Amniotic stem cell (primary cell): Measurements from ENCODE around the gene CD40LG.

Source experiments
- DNase-seq: peaks from one replicate; lab custom pipeline; 2025; lab: John Stamatoyannopoulos, UW

Gene CD40LG

DNA sequence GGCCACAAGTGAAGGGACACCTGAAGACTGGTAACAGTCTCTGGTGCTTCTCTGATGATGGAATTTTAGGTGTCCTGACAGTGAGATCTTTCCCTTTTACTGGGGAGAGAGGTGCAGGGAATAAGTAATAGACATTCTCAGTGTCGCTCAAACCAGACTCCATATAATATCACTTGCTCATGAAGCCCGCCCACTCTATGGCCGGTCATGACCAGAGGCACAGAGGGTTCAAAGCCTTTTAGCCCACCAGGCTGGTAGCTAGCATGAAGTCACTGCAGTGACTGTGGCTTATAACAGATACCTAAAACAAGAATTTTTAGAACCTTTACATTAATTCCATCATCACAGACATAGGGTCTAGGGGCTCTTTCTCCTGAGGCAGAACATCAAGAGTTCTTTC, 2.9 kb downstream of the CD40LG start:
- DNase-seq, result no peak

DNA sequence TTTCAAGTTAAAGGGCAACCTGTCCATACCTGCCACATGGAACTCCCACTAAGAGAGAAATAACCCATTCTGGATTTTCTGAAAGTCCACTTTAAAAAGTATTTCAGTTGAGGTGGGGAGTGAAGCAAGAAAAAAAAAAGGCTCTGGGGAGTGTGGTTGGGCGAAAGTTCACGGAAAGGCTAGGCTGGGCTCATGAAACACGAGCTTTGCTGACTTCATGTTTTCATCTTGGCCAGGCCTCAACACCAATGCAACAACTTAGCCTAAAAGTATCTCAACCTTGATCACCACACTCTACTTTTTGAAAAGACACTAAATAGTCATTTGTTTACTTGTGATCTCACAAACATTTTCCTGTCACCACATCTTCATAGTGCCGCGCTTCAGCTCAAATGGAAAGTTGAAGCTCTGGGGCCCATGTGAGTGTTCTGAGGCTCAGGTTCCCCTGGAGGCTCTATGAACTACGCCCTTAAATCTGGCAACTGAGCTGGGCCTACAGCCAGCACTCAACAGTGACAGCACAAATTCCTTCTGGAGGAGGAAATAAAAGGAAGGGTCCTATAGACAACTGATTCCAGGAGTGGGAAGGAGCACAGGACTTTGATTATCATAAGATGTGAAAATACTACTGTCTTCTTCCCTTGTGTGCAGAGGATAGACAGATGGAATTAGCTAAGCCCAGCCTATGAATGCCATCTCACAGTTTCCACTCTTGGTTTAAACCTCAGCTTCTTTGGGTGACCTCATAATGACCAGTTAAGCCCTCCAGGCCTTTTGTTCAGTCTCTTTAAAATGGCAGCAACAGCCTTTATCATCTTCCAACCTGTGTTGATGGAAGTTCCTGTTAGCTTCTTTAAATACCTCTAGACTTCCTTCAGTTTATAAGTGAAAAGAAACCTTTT, 5.1 kb downstream of the CD40LG start:
- no peak for DNase-seq

DNA sequence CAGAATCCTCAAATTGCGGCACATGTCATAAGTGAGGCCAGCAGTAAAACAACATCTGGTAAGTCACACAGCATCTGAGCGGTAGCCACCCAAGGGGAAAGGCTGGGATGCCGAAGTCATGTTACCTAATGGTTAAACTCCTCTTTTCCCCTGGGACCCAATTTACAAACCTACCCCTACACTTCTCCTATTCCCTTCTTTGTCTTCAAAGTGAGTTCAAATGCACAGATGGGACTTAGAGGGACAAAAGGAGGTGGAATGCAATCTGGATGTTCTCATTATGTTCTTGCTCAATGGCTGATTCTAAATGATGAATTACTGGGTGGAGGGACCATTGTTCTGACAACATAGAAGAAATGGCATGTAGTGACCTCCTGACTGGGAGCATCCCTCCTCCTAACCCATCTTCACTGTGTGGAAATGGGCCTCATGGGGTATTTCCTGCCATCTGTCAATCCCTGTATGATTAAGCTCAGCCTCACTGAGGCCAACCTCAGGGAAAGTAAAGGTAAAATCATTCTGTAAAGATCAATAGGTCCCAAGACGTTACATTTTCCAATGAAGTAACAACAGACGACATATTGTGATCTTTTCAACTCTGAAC, 8.5 kb downstream of the CD40LG start:
- no peak for DNase-seq

DNA sequence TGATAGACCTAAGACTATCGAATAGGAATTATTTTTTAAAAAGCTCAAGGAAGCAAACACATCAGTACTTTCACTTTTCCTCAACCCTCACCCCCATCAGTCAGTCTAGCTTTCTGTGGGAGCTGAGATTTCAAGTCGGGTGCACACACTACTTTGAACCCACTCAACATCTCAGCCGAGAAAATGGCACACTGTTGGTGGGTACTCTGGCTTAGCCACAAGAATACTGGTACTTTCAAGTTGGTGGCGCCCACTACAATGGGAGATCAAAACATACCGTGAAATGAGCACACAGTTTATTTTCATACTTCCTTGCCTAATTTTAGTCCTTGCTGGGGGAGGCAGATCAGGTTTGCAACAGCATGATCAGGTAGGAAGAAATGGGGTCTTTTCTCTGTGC, 10.2 kb downstream of the CD40LG start:
- no peak for DNase-seq

DNA sequence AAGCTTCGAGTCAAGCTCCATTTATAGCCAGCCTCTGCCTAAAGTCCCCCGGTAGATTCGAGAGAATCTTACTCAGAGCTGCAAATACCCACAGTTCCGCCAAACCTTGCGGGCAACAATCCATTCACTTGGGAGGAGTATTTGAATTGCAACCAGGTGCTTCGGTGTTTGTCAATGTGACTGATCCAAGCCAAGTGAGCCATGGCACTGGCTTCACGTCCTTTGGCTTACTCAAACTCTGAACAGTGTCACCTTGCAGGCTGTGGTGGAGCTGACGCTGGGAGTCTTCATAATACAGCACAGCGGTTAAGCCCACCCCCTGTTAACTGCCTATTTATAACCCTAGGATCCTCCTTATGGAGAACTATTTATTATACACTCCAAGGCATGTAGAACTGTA, 11.2 kb downstream of the CD40LG start:
- no peak for DNase-seq

DNA sequence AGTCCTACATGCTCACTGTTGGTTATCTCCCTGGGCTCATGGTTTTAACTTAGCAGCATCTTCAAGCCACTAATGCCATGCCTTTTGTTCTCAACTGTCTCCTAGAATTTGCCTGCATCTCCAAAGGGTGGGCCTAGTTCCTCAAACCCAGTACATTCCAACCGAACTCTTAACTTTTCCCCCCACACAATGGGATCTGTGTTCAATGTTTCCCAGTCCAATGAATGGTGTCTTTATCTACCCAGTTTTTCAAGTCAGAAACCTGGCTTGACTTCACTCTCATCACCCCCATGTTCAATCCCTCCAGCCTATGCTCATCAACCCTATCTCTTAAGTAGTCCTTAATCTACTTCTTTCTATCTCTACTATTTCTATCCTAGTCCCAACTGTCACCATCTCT, 12.9 kb downstream of the CD40LG start:
- no peak for DNase-seq

DNA sequence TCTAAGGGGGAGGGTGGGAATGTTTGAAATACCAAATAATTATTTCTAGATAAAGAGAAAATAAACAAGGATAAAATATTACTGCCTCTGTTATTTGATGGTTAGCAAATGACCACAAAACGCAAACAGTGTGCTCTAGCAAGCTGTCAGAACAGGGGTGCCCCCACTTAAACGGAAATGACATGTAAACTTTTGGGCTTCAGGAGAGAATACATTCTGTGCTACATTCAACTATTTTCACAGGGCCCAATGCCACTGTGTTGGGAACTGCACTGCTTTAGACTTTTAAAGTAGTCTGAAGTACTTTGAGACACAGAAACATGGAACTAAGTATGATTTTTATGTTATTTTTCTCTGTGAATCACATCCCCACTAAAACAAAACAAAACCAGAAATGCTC, 14.1 kb downstream of the CD40LG start:
- no peak for DNase-seq

DNA sequence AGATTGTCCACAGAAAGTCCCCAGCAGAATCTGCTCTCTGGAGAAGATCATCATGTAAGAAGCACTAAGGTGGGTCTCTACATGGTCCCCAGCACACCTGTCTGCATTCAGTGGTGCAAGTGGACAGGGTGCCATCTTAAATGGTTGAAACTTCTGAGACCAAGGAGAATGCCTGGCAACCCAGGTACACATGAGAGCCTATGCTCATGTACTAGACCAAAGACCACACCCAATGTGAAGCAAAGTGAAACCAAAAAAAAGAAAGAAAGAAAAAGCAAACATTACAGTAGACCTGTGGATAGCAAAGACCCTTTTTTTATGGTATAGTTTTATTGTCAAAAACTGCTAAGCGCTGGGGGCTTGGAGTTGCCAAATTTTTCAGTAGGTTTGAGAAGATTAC, 15.0 kb downstream of the CD40LG start:
- no peak for DNase-seq

DNA sequence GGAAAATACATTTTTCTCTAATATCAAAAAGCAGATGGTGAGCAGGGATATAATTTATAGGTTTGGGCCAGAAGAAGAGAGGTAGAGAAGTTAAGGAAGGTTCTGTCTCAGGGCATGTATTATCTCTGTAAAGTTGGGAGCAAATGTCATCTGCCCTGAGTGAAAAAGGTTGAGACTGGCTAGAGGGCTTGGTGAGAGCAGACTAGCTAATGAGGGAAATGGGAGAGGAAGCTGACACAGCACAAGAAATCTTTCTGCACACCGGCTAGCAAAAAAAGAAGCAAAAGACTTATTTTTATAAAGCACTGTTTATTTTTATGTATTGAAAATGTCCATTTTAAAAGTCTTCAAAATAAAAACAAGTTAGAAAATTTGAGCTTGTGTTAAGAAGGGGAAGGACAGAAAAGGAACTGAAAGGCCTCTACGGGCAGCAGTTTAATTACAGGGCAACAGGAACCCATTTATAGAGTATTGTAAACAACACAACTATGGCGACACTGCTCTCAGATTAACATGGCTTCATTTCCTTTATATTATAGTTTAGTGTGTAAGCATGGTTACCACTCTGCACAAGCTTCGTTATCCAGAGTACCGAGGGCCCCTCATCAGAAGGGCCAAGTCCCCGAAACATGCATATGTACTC, 17.4 kb downstream of the CD40LG start:
- DNase-seq, result no peak

DNA sequence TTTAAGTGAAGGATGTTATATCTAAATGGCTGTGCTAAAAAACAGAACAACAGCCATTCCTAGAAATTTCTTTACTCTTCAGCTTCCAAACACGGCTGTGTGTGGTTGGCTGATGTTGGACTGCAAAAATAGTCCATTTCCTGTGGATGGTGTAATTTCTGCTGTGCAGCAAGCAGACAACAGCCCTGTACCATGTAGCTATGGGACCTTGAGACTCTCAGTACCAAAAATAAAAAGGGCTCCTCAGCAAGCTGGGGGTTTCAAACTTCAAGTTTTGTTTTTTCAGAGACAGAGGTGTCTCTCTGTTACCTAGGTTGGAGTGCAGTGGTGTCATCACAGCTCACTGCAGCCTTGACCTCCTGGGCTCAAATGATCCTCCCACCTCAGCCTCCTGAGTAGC, 18.1 kb downstream of the CD40LG start:
- DNase-seq, result no peak

DNA sequence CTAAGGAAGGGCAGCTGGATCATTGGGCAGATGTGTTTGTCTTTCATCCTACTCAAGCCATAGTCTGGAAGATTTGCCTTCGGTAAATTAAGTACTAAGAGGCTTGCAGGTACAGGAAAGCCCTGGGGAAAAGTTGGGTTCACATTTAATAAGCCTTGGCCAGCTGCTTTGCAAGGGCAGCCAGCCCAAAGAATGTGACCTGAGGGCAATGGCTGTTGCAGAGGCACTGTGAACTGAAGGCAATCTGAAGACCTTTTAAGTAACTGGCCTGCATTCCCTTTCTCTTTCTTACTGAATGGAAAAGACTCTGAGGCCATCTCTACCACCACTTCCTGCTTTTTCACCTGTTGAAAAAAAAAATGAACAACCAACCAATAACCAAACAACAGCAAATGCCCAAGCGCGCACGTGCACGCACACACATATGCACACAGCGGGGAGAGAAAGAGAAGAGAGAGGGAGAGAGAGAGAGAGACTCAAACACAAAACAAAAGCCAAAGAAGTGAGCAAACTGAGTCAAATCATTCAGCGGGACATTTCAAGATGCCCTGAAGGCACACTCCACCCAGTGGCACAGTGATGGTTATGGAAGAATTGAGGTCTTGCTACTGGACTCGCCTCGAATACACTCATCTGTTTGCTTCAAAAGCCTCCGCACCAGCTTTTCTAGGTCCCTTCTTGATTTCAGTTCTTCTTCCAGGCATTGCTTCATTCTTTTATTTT, 19.6 kb downstream of the CD40LG start:
- DNase-seq, result no peak

DNA sequence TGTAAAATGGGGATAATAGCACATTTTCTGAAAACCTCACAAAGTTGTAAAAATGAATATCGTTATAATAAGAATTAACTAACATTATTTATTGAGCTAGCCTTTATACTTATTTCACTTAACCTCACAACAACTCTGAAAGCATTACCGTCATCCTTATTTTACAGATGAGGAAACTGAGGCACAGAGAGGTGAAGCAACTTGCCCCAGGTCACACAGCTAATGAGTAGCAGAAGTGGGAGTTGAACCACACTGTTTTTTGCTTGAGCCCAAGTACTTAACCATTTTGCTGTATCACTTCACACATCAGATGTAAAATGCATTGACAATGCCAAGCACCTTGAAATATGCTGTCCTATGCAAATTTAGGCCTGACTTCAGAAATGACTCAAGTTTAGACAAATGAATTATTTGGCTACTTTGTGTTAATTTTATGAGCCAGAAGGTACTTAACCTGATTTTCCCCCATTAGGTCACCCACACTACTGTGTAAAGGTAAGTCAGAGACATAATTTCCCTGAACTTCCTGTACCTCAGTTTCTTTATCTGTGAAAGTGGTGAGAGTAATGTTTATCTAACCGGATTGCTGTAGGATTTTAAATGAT, 23.1 kb downstream of the CD40LG start:
- no peak for DNase-seq

DNA sequence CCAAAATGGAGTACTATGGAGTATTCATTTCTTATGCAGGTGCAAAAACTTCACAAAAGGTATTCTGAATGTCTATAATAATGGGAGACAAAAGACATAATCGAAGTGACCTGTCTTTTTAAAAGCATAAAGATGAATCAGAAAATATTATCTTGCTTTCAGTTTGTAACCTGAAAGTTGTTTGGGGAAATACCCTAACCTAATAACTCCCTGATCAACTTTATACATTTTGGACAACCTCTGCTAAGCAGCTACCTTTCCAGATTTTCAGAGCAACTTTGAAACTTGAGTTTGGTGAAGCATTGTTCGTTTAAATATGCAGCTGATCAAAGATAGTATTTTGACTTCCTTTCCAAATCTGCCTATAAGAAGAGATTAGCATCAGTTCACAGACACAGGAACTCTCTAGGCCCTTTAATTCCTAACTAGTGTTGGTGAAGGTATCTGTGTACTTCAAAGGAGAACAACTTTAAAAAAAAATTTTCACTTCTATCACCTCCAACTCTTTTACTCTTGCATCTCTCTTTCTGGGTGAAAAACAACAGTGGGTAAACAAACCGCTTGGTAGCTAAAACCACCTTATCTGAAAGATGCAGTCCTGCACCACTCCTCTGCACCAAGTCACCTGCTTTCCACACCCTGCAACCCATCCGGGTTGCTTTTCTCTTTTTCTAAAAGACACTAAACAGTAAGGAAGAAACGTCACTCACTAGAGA, 26.5 kb downstream of the CD40LG start:
- no peak for DNase-seq

DNA sequence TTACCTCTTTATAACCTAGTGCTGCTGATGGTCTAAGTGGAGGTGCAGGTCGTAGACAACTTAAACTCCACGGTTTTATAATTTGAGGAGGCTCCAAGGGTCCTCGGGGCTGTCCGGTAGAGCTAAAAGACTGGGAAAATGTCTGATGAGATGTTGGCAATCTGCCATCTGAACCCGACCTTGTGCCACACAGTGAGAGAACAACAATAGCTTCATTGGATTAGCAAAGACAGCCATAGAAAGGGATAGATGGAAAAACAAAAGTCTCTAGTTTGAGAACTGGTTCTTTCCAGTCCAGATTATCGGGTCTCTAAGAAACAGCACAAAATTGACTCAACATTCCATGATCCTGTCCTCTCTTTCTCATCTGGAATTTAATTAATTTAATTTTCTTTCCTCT, 31.6 kb downstream of the CD40LG start:
- no peak for DNase-seq

DNA sequence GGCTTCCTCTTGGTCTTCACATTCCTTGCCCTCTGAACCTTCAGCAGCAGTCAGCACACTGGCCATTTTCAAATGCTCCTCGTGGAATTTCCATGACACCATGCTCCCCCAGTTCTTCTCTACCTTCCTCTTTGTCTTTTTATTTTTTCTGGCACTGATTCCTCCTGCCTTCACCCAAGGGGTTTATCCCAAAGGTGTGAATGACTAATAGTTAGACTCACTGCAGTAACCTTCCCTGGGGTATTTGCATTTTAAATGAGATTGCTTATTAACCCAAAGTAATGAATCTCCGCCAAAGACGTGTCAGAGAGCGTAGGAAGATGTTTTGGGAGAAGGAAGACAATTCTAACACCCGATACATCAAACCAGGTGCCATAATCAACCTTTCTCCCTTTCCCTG, 36.2 kb downstream of the CD40LG start:
- no peak for DNase-seq

DNA sequence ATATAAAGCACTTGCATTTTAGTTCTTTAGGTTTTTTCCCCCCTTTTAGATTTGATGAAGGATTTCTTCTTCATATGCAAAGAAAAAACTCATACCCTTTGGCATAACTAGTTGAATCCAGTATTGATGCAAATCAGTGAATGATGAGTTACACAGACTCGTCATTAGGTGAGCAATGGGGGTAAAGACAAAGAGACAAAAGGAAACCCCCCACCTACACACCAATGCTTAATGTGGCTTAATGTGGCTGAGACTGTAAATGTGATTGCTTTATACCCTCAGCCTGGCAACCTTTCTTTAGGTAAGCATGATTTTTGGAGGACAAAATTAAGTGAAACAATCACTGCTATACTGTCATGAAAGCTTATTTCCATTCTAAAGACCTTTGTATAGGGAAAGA, 39.5 kb downstream of the CD40LG start:
- no peak for DNase-seq

DNA sequence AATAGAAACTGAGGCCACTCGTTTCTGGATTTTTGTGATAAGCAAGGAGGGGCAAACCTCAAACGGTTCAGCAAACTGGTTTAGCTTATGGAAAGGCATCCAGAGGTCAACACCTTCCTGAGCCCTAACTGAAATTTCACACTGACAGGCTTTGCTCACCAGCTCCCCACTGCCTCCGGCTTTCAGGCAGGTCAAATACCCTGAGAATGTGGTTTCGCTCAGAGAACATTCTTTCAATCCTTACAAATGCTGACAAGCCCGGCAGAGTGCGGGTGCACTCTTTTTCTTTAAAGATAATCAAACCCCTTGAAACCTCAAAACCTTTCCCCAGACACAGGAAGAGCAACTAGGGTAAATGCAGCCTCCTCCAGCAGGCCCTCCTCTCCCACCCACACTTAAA, 41.5 kb downstream of the CD40LG start:
- DNase-seq, result no peak

DNA sequence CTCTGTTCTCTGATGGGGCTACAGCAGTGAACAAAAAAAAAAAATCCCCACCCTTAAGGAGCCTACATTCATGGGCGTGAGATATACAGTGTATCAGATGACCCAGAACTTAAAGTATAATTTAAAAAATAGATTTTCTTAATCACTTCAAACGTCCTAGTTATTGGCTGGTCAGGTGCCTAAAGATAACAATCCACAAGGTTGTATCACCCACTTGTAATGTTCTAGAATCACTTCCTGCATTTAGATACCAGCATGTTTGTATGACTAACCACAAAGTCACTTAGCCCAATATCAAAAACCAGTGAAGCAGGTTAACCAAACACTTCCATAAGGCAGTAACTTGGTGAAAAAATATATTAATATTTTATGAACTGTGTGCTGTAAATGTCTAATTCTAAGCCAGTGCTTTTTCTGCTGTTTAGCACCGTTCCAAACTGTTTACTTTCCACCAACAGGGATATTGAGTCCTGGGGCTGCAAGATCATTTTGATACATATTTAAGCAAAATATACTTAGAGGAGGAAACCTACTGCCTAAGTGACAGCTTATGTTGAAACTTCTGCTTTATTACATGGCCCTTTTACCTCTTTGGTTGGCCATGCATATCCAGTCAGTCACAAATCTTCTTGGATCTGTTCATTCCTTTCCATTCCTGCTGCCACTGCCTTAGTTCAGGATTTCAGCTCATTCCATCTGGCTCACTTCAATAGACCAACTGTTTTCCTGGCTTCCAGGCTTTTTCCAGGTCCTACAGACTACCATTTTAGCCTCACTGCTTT, 43.3 kb downstream of the CD40LG start:
- DNase-seq, result no peak

DNA sequence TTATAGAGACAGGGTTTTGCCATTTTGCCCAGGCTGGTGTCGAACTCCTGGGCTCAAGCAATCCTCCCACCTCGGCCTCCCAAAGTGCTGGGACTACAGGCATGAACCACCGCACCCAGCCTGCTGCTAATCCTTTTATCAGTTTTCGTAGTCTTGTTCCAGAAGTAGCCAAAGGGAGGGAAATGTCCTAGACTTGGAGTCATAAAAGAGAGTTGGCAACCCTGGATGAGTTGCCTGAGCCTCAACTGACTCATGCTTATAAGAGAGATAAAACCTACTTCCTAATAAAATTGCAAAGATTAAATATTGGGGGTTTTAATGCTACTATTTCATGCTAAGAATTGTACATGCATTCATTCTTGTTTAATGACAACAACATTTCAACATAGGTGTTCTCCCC, 44.3 kb downstream of the CD40LG start:
- DNase-seq, result no peak

DNA sequence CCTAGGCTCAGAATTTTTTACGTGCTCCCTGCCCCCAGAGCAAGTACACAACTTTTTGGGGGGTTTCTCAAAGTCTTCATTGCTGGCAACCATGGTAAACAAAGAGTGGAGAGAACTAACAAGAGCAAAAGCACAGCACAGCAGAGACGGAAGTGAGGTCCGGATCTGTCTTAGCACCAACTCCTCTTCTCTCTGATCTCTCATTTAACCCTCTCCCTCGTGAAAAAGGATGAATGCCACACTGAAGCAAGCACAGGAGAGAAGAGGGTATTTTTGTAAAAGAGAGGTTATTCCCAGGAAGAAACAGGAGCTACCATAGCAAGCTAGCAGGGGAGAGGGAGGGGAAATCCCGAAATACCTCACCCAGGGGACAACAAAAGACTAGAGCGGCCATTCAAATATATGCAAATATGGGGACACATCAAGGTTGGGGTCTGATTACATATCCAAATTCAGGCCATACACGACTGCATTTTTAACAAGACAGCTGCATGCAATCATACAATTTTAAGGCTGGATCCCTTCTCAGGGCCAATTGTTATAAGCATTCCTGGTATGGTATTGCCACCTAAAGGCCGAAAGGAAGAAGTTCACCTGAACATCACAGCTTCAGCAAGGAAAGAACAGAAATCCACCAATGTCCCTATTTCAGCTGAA, 46.6 kb downstream of the CD40LG start:
- peak; percentile 34 for DNase-seq
